Immature natural killer cell (primary cell): ENCODE results near the gene FHIT. TPM values are rescaled to one million over a fixed set of nuclear protein-coding genes. Genes with fewer than 3 reads are reported as not detected.
A peak's percentile ranks its signal among the peaks of the same experiment; 100 is the strongest.

Source experiments
- DNase-seq, 3 donors: peaks; one replicate each; pipeline ENCODE4 v3.0.0; 2022; ENCODE audit warnings: mixed read lengths in 1 of 3
- H3K27ac Mint-ChIP-seq, 6 donors: one replicate each; pipeline ENCODE4 v1.8.0; 2020; ENCODE audit warnings: mixed read lengths in 6 of 6, mild to moderate bottlenecking in 5 of 6, inconsistent platforms in 4 of 6, moderate library complexity in 3 of 6
- H3K27me3 Mint-ChIP-seq, 3 donors: one replicate each; pipeline ENCODE4 v1.8.0; 2020 to 2021; ENCODE audit warnings: low read depth in 3 of 3, mild to moderate bottlenecking in 3 of 3, mixed read lengths in 3 of 3, moderate library complexity in 3 of 3, inconsistent platforms in 1 of 3
- H3K36me3 Mint-ChIP-seq, 3 donors: one replicate each; pipeline ENCODE4 v1.8.0; 2020; ENCODE audit warnings: mixed read lengths in 3 of 3, inconsistent platforms in 2 of 3, mild to moderate bottlenecking in 2 of 3
- H3K4me1 Mint-ChIP-seq, 2 donors: one replicate each; pipeline ENCODE4 v1.8.0; 2020; ENCODE audit warnings: inconsistent platforms in 2 of 2, mild to moderate bottlenecking in 2 of 2, mixed read lengths in 2 of 2, moderate library complexity in 1 of 2
- H3K4me3 Mint-ChIP-seq, 5 donors: one replicate each; pipeline ENCODE4 v1.8.0; 2020; ENCODE audit warnings: mild to moderate bottlenecking in 5 of 5, mixed read lengths in 5 of 5, inconsistent platforms in 3 of 5, moderate library complexity in 3 of 5
- H3K9me3 Mint-ChIP-seq, 6 donors: one replicate each; pipeline ENCODE4 v1.8.0; 2020; ENCODE audit warnings: mild to moderate bottlenecking in 6 of 6, mixed read lengths in 6 of 6, inconsistent platforms in 4 of 6, moderate library complexity in 3 of 6
- polyA plus RNA-seq, 3 donors: library from polyadenylated mRNA; unstranded; fragments of 300-500 nt; fragmentation: Illumina TruSeq; gene quantifications; one replicate each; pipeline ENCODE4 v1.2.3, GENCODE V29; 2021

Gene FHIT
- polyA plus RNA-seq, 3 donors from 2014 or later, result 2.5 to 8.8 (median 3.9) TPM

- Mint-ChIP-seq H3K4me1 (peaks cover 15% of the 10 kb centered on the region in 2 donors), H3K36me3 (no peaks in the 10 kb centered on the region), H3K9me3 (no peaks in the 10 kb centered on the region), H3K27ac (no peak overlapping the region), H3K4me3 (no peak overlapping the region), H3K27me3 (peaks cover 0 to 3% (median 3%) of the 10 kb centered on the region in 3 donors)
- DNase-seq, result no peak
These were observed 1119.6 kb downstream of the FHIT start for GRCh38 chr3:60131618-60132017.

GRCh38 chr3:60126511-60127304 lies 1124.5 kb downstream of the FHIT start:
- Mint-ChIP-seq H3K4me3 (no peak overlapping the region), H3K4me1 (no peaks in the 10 kb centered on the region), H3K27ac (no peak overlapping the region), H3K27me3 (no peaks in the 10 kb centered on the region), H3K36me3 (no peaks in the 10 kb centered on the region), H3K9me3 (no peaks in the 10 kb centered on the region)
- no peak for DNase-seq

DNA sequence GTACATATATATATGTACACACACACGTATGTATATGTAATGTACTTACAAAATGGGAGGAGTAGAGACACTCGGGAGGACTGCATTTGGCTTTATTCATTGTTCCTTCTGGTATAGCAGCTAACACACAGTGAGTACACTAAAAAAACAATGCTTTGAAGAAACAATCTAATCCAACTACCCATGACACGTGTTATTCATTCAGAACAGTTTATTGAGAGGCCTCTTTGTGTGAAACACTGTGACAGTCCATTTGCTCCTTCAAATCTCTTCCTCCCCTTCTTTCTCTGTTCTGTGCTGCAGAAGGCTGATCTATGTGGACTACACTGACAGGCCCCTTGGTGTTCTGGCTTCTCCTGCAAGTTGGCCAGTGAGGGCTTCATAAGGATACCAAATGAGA lies 1125.6 kb downstream of the FHIT start:
- H3K4me1 Mint-ChIP-seq, result no peaks in the 10 kb centered on the region
- no peak for DNase-seq
- no peaks in the 10 kb centered on the region for H3K9me3 Mint-ChIP-seq
- H3K27me3 Mint-ChIP-seq, result no peaks in the 10 kb centered on the region
- H3K4me3 Mint-ChIP-seq, result no peak overlapping the region
- no peaks in the 10 kb centered on the region for H3K36me3 Mint-ChIP-seq
- H3K27ac Mint-ChIP-seq, result no peak overlapping the region

- Mint-ChIP-seq H3K4me1 (no peaks in the 10 kb centered on the region), H3K27me3 (no peaks in the 10 kb centered on the region), H3K36me3 (no peaks in the 10 kb centered on the region), H3K27ac (no peak overlapping the region), H3K4me3 (no peak overlapping the region), H3K9me3 (no peaks in the 10 kb centered on the region)
- no peak for DNase-seq
These were observed 1131.0 kb downstream of the FHIT start for GRCh38 chr3:60120245-60120644.

DNA sequence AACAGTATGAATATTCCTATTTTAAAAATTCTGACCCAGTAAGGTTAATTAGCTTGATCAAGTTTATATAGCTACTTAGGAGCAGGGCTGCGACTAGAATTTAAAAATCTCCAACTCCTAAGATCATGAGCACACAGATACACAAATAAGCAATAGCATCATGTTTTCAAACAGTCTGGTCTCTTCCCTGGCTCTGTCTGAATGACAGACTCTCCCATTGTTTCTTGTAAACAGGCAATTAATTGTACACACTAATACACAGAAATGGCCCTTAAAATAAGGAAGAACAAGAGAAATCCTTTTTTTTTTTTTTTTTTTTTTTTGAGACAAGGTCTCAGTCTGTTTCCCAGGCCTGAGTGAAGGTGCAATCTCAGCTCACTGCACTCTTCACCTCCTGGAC lies 1137.1 kb downstream of the FHIT start:
- H3K27me3 Mint-ChIP-seq, result no peaks in the 10 kb centered on the region
- H3K9me3 Mint-ChIP-seq, result no peaks in the 10 kb centered on the region
- H3K27ac Mint-ChIP-seq, result no peak overlapping the region
- no peak overlapping the region for H3K4me3 Mint-ChIP-seq
- no peaks in the 10 kb centered on the region for H3K4me1 Mint-ChIP-seq
- DNase-seq, result no peak
- peaks cover 0 to 4% (median 0%) of the 10 kb centered on the region in 3 donors for H3K36me3 Mint-ChIP-seq

DNA sequence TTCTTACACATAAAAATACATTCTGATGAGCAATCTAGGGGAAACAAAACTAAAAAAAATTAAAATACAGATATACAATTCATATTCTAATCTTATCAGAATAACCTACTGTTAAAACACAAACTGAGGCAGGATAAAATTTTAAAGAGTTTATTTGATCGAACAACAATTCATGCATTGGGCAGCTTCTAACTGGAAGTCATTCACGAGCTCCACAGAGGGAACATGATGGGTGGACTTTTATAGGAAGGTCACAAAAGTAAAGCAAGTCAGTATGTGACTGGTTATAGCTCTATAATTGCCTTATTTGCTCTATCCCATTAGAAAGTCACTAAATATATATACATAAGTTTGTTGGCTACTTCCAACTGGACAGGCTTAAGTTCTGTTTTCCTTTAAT lies 1144.0 kb downstream of the FHIT start:
- no peak for DNase-seq
- no peaks in the 10 kb centered on the region for H3K36me3 Mint-ChIP-seq
- H3K27ac Mint-ChIP-seq, result no peak overlapping the region
- H3K4me1 Mint-ChIP-seq, result peaks cover 21 to 24% of the 10 kb centered on the region in 2 donors
- no peak overlapping the region for H3K4me3 Mint-ChIP-seq
- H3K9me3 Mint-ChIP-seq, result no peaks in the 10 kb centered on the region
- peaks cover 0 to 5% (median 2%) of the 10 kb centered on the region in 3 donors for H3K27me3 Mint-ChIP-seq

DNA sequence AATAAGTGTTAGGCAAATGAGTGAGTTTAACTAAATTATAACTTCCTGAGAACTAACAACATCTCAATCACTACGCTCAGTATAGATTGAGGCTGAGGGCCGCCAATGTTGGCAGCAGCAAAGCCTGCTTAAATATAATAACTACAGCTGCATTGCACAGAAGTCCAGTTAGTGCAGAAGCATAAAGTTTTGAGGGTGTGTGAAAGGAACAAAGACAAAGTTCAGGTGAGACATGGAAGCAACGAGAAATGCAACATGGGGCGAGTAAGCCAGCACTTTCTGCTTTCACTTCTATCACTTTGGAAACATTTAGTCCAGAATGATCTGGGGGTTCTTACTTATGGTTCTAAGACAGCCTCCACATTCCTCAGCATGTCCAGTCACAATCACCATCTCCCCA lies 1149.1 kb downstream of the FHIT start:
- H3K4me3 Mint-ChIP-seq, result no peak overlapping the region
- H3K36me3 Mint-ChIP-seq, result no peaks in the 10 kb centered on the region
- no peak for DNase-seq
- peaks cover 0 to 10% (median 2%) of the 10 kb centered on the region in 3 donors for H3K27me3 Mint-ChIP-seq
- no peaks in the 10 kb centered on the region for H3K9me3 Mint-ChIP-seq
- no peak overlapping the region for H3K27ac Mint-ChIP-seq
- peaks cover 21 to 24% of the 10 kb centered on the region in 2 donors for H3K4me1 Mint-ChIP-seq

GRCh38 chr3:60101621-60102020 lies 1149.6 kb downstream of the FHIT start:
- Mint-ChIP-seq H3K4me3 (no peak overlapping the region), H3K27me3 (peaks cover 0 to 10% (median 2%) of the 10 kb centered on the region in 3 donors), H3K9me3 (no peaks in the 10 kb centered on the region), H3K4me1 (peaks cover 21 to 24% of the 10 kb centered on the region in 2 donors), H3K36me3 (no peaks in the 10 kb centered on the region), H3K27ac (no peak overlapping the region)
- DNase-seq, result no peak

GRCh38 chr3:60096403-60096802 lies 1154.8 kb downstream of the FHIT start:
- H3K4me1 Mint-ChIP-seq, result peaks cover 2 to 9% of the 10 kb centered on the region in 2 donors
- H3K27ac Mint-ChIP-seq, result no peak overlapping the region
- peaks cover 0 to 4% (median 0%) of the 10 kb centered on the region in 3 donors for H3K36me3 Mint-ChIP-seq
- H3K27me3 Mint-ChIP-seq, result peaks cover 0 to 4% (median 0%) of the 10 kb centered on the region in 3 donors
- no peak overlapping the region for H3K4me3 Mint-ChIP-seq
- no peak for DNase-seq
- peaks cover 0 to 3% (median 0%) of the 10 kb centered on the region in 6 donors for H3K9me3 Mint-ChIP-seq

DNA sequence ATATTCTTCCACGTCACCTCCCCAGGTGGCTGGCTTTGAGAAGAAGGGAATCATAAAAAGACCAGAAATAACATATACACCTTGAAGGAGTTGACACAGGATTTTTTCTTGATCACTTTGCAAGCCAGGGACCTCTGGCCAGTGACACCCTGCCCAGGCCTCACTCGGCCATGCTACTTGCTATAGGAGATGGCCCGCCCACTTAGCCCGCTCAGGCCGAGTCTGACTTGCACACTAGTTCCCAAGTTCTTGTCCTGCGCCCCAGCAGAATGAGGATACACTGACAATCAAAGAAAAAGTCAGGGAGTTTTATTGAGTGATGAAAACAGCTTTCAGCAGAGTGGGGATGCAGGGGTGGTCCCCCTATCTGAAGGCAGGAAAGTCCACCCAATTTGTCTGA lies 1155.3 kb downstream of the FHIT start:
- peaks cover 0 to 3% (median 0%) of the 10 kb centered on the region in 6 donors for H3K9me3 Mint-ChIP-seq
- H3K4me1 Mint-ChIP-seq, result peaks cover 2 to 9% of the 10 kb centered on the region in 2 donors
- no peak overlapping the region for H3K4me3 Mint-ChIP-seq
- no peak overlapping the region for H3K27ac Mint-ChIP-seq
- H3K27me3 Mint-ChIP-seq, result peaks cover 0 to 4% (median 0%) of the 10 kb centered on the region in 3 donors
- DNase-seq, result no peak
- H3K36me3 Mint-ChIP-seq, result peaks cover 0 to 4% (median 0%) of the 10 kb centered on the region in 3 donors

GRCh38 chr3:60095516-60095915 lies 1155.7 kb downstream of the FHIT start:
- H3K27ac Mint-ChIP-seq, result no peak overlapping the region

GRCh38 chr3:60094392-60094947 lies 1156.8 kb downstream of the FHIT start:
- H3K27ac Mint-ChIP-seq, result no peak overlapping the region
- no peak for DNase-seq
- peaks cover 2 to 9% of the 10 kb centered on the region in 2 donors for H3K4me1 Mint-ChIP-seq

More at GRCh38 chr3:60095516-60095915, 1155.7 kb downstream of the FHIT start:
- DNase-seq, result no peak
- Mint-ChIP-seq H3K4me1 (peaks cover 2 to 9% of the 10 kb centered on the region in 2 donors), H3K36me3 (peaks cover 0 to 8% (median 0%) of the 10 kb centered on the region in 3 donors), H3K27me3 (peaks cover 0 to 4% (median 0%) of the 10 kb centered on the region in 3 donors), H3K9me3 (peaks cover 0 to 3% (median 0%) of the 10 kb centered on the region in 6 donors), H3K4me3 (no peak overlapping the region)

GRCh38 chr3:60090548-60090947 lies 1160.7 kb downstream of the FHIT start:
- peak overlapping the region in 1 of 6 donors; percentile 3 for H3K27ac Mint-ChIP-seq
- peaks cover 0 to 3% (median 0%) of the 10 kb centered on the region in 6 donors for H3K9me3 Mint-ChIP-seq
- peaks cover 14 to 19% of the 10 kb centered on the region in 2 donors for H3K4me1 Mint-ChIP-seq
- no peak for DNase-seq
- peaks cover 0 to 3% (median 1%) of the 10 kb centered on the region in 3 donors for H3K27me3 Mint-ChIP-seq
- H3K36me3 Mint-ChIP-seq, result peaks cover 0 to 8% (median 3%) of the 10 kb centered on the region in 3 donors
- H3K4me3 Mint-ChIP-seq, result no peak overlapping the region

More at GRCh38 chr3:60094392-60094947, 1156.8 kb downstream of the FHIT start:
- Mint-ChIP-seq H3K36me3 (peaks cover 0 to 8% (median 0%) of the 10 kb centered on the region in 3 donors), H3K4me3 (no peak overlapping the region), H3K9me3 (peaks cover 0 to 3% (median 0%) of the 10 kb centered on the region in 6 donors), H3K27me3 (peaks cover 0 to 4% (median 1%) of the 10 kb centered on the region in 3 donors)

DNA sequence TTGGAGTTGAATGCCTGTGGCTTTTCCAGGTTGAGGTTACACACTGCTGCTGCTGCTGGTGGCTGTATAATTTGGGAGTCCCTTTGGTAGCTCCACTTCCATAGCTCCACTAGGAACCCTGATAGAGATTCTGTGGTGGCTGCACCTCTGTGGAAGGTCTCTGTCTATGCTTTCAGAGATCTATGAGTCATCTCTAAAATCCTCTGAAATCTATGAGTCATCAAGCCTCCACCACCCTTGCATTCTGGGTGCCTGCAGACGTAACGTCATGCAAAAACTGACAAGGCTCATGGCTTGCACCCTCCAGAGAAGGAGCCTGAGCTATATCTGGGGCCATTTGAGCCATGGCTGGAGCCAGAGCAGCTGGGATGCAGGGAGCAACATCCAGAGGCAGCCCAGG lies 1164.4 kb downstream of the FHIT start:
- H3K27me3 Mint-ChIP-seq, result peaks cover 0 to 3% (median 3%) of the 10 kb centered on the region in 3 donors
- no peak overlapping the region for H3K4me3 Mint-ChIP-seq
- H3K4me1 Mint-ChIP-seq, result peaks cover 23 to 25% of the 10 kb centered on the region in 2 donors
- peak in 1 of 3 donors; percentile 14 for DNase-seq
- H3K9me3 Mint-ChIP-seq, result no peaks in the 10 kb centered on the region
- peak overlapping the region in 1 of 6 donors; percentile 85 for H3K27ac Mint-ChIP-seq
- peaks cover 0 to 4% (median 3%) of the 10 kb centered on the region in 3 donors for H3K36me3 Mint-ChIP-seq
